Measurements from ENCODE around the gene CCR5AS.

Gene CCR5AS

GRCh38 chr3:46411271-46411670 is 4.4 kb upstream of the CCR5AS start:
- Histone ChIP-seq H3K4me1 (ENCODE audit: control extremely low read depth in 1 of 4, control insufficient read depth in 4 of 4, insufficient read depth in 4 of 4, low read length in 3 of 4) (peaks cover 18 to 66% (median 54%) of the 10 kb centered on the region in 4 experiments), H3K9me3 (ENCODE audit: control extremely low read depth in 1 of 5, control insufficient read depth in 4 of 5, insufficient read depth in 2 of 5, low read depth in 1 of 5, low read length in 4 of 5) (no peaks in the 10 kb centered on the region), H3K36me3 (ENCODE audit: control insufficient read depth in 4 of 4, insufficient read depth in 4 of 4, low read length in 3 of 4) (no peaks in the 10 kb centered on the region), H3K4me3 (ENCODE audit: control insufficient read depth in 1 of 7, extremely low read depth in 1 of 7, insufficient read depth in 4 of 7, low read depth in 2 of 7, low read length in 6 of 7) (no peak overlapping the region), H3K27ac (ENCODE audit: insufficient read depth in 1 of 2, low read depth in 1 of 2, low read length in 2 of 2, poor library complexity in 1 of 2, severe bottlenecking in 2 of 2) (no peak overlapping the region), H3K27me3 (replicated peaks in 2 of 5; ENCODE audit: control insufficient read depth in 4 of 5, insufficient read depth in 5 of 5, low read length in 4 of 5) (no peaks in the 10 kb centered on the region)
- ChIA-PET POLR2A (interaction anchor here (1.0 kb wide), 1 partner anchor 13 kb away, joined by 3 read pairs; no protein-coding TSS in a partner anchor), CTCF (interaction anchor here (0.9 to 1.1 kb wide), 3 partner anchors 18 to 77 kb away, joined by 3 read pairs; no protein-coding TSS in a partner anchor)
- WGBS (ENCODE audit: insufficient coverage): 93% methylated on average over 2 of the region's 2 CpGs
- DNase-seq: no peak

- no peak overlapping the region for H3K27ac ChIP-seq (ENCODE audit: insufficient read depth in 1 of 2, low read depth in 1 of 2, low read length in 2 of 2, poor library complexity in 1 of 2, severe bottlenecking in 2 of 2)
- ChIA-PET CTCF (interaction anchor here (0.9 to 1.1 kb wide), 3 partner anchors 19 to 78 kb away, joined by 3 read pairs; no protein-coding TSS in a partner anchor), POLR2A (interaction anchor here (1.0 kb wide), 1 partner anchor 13 kb away, joined by 3 read pairs; no protein-coding TSS in a partner anchor)
- no peaks in the 10 kb centered on the region for H3K36me3 ChIP-seq (ENCODE audit: control insufficient read depth in 4 of 4, insufficient read depth in 4 of 4, low read length in 3 of 4)
- no peak for DNase-seq
- no peaks in the 10 kb centered on the region for H3K27me3 ChIP-seq (replicated peaks in 2 of 5; ENCODE audit: control insufficient read depth in 4 of 5, insufficient read depth in 5 of 5, low read length in 4 of 5)
- H3K9me3 ChIP-seq (ENCODE audit: control extremely low read depth in 1 of 5, control insufficient read depth in 4 of 5, insufficient read depth in 2 of 5, low read depth in 1 of 5, low read length in 4 of 5): no peaks in the 10 kb centered on the region
- peaks cover 18 to 69% (median 51%) of the 10 kb centered on the region in 4 experiments for H3K4me1 ChIP-seq (ENCODE audit: control extremely low read depth in 1 of 4, control insufficient read depth in 4 of 4, insufficient read depth in 4 of 4, low read length in 3 of 4)
- 100% methylated on average over 1 of the region's 2 CpGs for WGBS (ENCODE audit: insufficient coverage)
- H3K4me3 ChIP-seq (ENCODE audit: control insufficient read depth in 1 of 7, extremely low read depth in 1 of 7, insufficient read depth in 4 of 7, low read depth in 2 of 7, low read length in 6 of 7): no peak overlapping the region
These were observed 3.8 kb upstream of the CCR5AS start for GRCh38 chr3:46410669-46411068.

DNA sequence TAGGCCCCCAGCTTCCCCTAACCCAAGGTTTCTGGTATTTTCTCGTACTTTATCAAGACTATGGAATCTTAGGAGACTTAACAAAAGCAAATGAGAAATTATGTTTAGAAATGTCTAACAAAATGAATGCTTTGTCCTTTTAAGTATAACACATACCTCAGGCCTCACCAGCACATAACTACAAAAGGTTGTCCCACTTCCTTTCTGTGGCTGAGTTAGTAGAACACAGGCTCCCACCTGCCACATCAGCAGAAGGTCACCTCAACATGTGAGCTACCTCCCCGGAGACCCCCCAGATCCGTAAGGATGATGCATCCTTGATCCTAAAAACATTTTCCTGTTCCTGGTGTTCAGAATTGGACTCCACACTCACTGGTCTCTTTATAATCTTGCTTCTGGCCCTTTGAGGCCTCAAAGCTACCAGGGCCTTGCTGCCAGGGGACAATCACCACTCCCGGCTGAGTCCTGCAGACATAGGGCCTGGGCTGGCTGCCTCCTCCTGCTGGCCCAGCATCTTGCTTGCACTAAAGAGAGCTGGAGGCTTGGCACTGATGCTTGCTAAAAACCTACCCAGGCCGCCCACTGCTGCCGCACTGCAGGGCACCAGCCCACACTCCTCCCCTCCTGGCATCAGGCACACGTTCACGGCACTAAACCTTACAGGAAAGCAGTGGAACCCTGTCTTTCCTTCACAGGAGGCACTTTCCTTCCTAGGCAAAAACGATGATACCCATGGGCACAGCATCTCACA is 3.0 kb upstream of the CCR5AS start:
- no peaks in the 10 kb centered on the region for H3K36me3 ChIP-seq (ENCODE audit: control insufficient read depth in 4 of 4, insufficient read depth in 4 of 4, low read length in 3 of 4)
- CTCF ChIA-PET: no interaction called here
- peaks cover 18 to 76% (median 54%) of the 10 kb centered on the region in 4 experiments for H3K4me1 ChIP-seq (ENCODE audit: control extremely low read depth in 1 of 4, control insufficient read depth in 4 of 4, insufficient read depth in 4 of 4, low read length in 3 of 4)
- no peaks in the 10 kb centered on the region for H3K27me3 ChIP-seq (replicated peaks in 2 of 5; ENCODE audit: control insufficient read depth in 4 of 5, insufficient read depth in 5 of 5, low read length in 4 of 5)
- WGBS (ENCODE audit: insufficient coverage): 88% methylated on average over 7 of the region's 9 CpGs
- no peak overlapping the region for H3K4me3 ChIP-seq (ENCODE audit: control insufficient read depth in 1 of 7, extremely low read depth in 1 of 7, insufficient read depth in 4 of 7, low read depth in 2 of 7, low read length in 6 of 7)
- POLR2A ChIA-PET: interaction anchor here (0.6 kb wide), 1 partner anchor 25 kb away, joined by 3 read pairs; no protein-coding TSS in a partner anchor
- H3K9me3 ChIP-seq (ENCODE audit: control extremely low read depth in 1 of 5, control insufficient read depth in 4 of 5, insufficient read depth in 2 of 5, low read depth in 1 of 5, low read length in 4 of 5): no peaks in the 10 kb centered on the region
- no peak overlapping the region for H3K27ac ChIP-seq (ENCODE audit: insufficient read depth in 1 of 2, low read depth in 1 of 2, low read length in 2 of 2, poor library complexity in 1 of 2, severe bottlenecking in 2 of 2)
- no peak for DNase-seq

GRCh38 chr3:46408853-46409252 is 2.0 kb upstream of the CCR5AS start:
- no peaks in the 10 kb centered on the region for H3K9me3 ChIP-seq (ENCODE audit: control extremely low read depth in 1 of 5, control insufficient read depth in 4 of 5, insufficient read depth in 2 of 5, low read depth in 1 of 5, low read length in 4 of 5)
- POLR2A ChIA-PET: interaction anchor here (0.6 kb wide), 1 partner anchor 26 kb away, joined by 3 read pairs; no protein-coding TSS in a partner anchor
- 100% methylated on average over 5 of the region's 7 CpGs for WGBS (ENCODE audit: insufficient coverage)
- peaks cover 18 to 74% (median 50%) of the 10 kb centered on the region in 4 experiments for H3K4me1 ChIP-seq (ENCODE audit: control extremely low read depth in 1 of 4, control insufficient read depth in 4 of 4, insufficient read depth in 4 of 4, low read length in 3 of 4)
- no peak overlapping the region for H3K27ac ChIP-seq (ENCODE audit: insufficient read depth in 1 of 2, low read depth in 1 of 2, low read length in 2 of 2, poor library complexity in 1 of 2, severe bottlenecking in 2 of 2)
- no peak for DNase-seq
- no peak overlapping the region for H3K4me3 ChIP-seq (ENCODE audit: control insufficient read depth in 1 of 7, extremely low read depth in 1 of 7, insufficient read depth in 4 of 7, low read depth in 2 of 7, low read length in 6 of 7)
- no peaks in the 10 kb centered on the region for H3K27me3 ChIP-seq (replicated peaks in 2 of 5; ENCODE audit: control insufficient read depth in 4 of 5, insufficient read depth in 5 of 5, low read length in 4 of 5)
- CTCF ChIA-PET: interaction anchor here (1.5 to 1.8 kb wide), 3 partner anchors 26 to 79 kb away, joined by 3 to 5 read pairs (median 4); no protein-coding TSS in a partner anchor
- no peaks in the 10 kb centered on the region for H3K36me3 ChIP-seq (ENCODE audit: control insufficient read depth in 4 of 4, insufficient read depth in 4 of 4, low read length in 3 of 4)

GRCh38 chr3:46407970-46408369 is 1.1 kb upstream of the CCR5AS start:
- WGBS (ENCODE audit: insufficient coverage): 92% methylated on average over 7 of the region's 7 CpGs
- no peaks in the 10 kb centered on the region for H3K36me3 ChIP-seq (ENCODE audit: control insufficient read depth in 4 of 4, insufficient read depth in 4 of 4, low read length in 3 of 4)
- peak overlapping the region; percentile 56 to 81 for H3K27ac ChIP-seq (ENCODE audit: insufficient read depth in 1 of 2, low read depth in 1 of 2, low read length in 2 of 2, poor library complexity in 1 of 2, severe bottlenecking in 2 of 2)
- H3K4me1 ChIP-seq (ENCODE audit: control extremely low read depth in 1 of 4, control insufficient read depth in 4 of 4, insufficient read depth in 4 of 4, low read length in 3 of 4): peaks cover 17 to 65% (median 43%) of the 10 kb centered on the region in 4 experiments
- H3K27me3 ChIP-seq (replicated peaks in 2 of 5; ENCODE audit: control insufficient read depth in 4 of 5, insufficient read depth in 5 of 5, low read length in 4 of 5): no peaks in the 10 kb centered on the region
- H3K4me3 ChIP-seq (ENCODE audit: control insufficient read depth in 1 of 7, extremely low read depth in 1 of 7, insufficient read depth in 4 of 7, low read depth in 2 of 7, low read length in 6 of 7): peak overlapping the region in 5 of 7 experiments; percentile 42 to 74 (median 65)
- ChIA-PET POLR2A (no interaction called here), CTCF (interaction anchor here (0.7 to 2.0 kb wide), 12 partner anchors 10 to 325 kb away, joined by 3 to 8 read pairs (median 4); no protein-coding TSS in a partner anchor)
- no peaks in the 10 kb centered on the region for H3K9me3 ChIP-seq (ENCODE audit: control extremely low read depth in 1 of 5, control insufficient read depth in 4 of 5, insufficient read depth in 2 of 5, low read depth in 1 of 5, low read length in 4 of 5)
- no peak for DNase-seq

DNA sequence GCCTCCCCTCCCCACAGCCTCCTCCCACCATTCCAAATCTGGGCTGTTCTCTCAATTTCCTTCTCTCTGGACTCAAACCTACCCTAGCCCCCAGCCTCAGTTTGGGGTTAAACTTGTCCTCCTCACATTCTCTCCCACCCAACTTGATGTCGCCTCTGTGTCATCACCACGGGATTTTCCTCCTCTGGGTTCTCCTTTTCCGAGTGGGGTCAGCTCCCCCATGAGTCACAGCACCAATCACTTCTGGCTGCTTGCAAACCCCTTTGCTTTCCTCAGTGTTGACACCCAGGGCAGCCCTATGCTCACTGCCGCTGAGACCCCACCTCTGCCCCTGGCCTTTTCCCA is 451 bp downstream of the CCR5AS start:
- ChIA-PET POLR2A (interaction anchor here (0.8 kb wide), 1 partner anchor 20 kb away, joined by 3 read pairs; no protein-coding TSS in a partner anchor), CTCF (interaction anchor here (0.7 to 2.0 kb wide), 8 partner anchors 10 to 323 kb away, joined by 3 to 8 read pairs (median 4); partner anchors contain the start of gene CCR5)
- peak in 2 of 3 donors; percentile 47 to 56 for DNase-seq
- 95% methylated on average over 3 of the region's 4 CpGs for WGBS (ENCODE audit: insufficient coverage)
- peaks cover 15 to 56% (median 36%) of the 10 kb centered on the region in 4 experiments for H3K4me1 ChIP-seq (ENCODE audit: control extremely low read depth in 1 of 4, control insufficient read depth in 4 of 4, insufficient read depth in 4 of 4, low read length in 3 of 4)
- H3K4me3 ChIP-seq (ENCODE audit: control insufficient read depth in 1 of 7, extremely low read depth in 1 of 7, insufficient read depth in 4 of 7, low read depth in 2 of 7, low read length in 6 of 7): peak overlapping the region in 1 of 7 experiments; percentile 65
- H3K9me3 ChIP-seq (ENCODE audit: control extremely low read depth in 1 of 5, control insufficient read depth in 4 of 5, insufficient read depth in 2 of 5, low read depth in 1 of 5, low read length in 4 of 5): no peaks in the 10 kb centered on the region
- H3K27ac ChIP-seq (ENCODE audit: insufficient read depth in 1 of 2, low read depth in 1 of 2, low read length in 2 of 2, poor library complexity in 1 of 2, severe bottlenecking in 2 of 2): peak overlapping the region; percentile 47 to 81
- H3K27me3 ChIP-seq (replicated peaks in 2 of 5; ENCODE audit: control insufficient read depth in 4 of 5, insufficient read depth in 5 of 5, low read length in 4 of 5): no peaks in the 10 kb centered on the region
- H3K36me3 ChIP-seq (ENCODE audit: control insufficient read depth in 4 of 4, insufficient read depth in 4 of 4, low read length in 3 of 4): no peaks in the 10 kb centered on the region
